Parathyroid adenoma (tissue), 2 donors: ENCODE measurements around the gene DBNL.

ENCODE experiments used
- H2AFZ ChIP-seq: fragments of 300-600 bp; sonication (generic); one replicate; pipeline ENCODE4 v1.7.0; 2017; ENCODE audit warnings: antibody characterized with exemption, mild to moderate bottlenecking
- H3K27ac ChIP-seq: fragments of 300-600 bp; sonication (generic); one replicate; pipeline ENCODE4 v1.7.0; 2017
- H3K27me3 ChIP-seq: fragments of 300-600 bp; sonication (generic); one replicate; pipeline ENCODE4 v1.7.0; 2017; ENCODE audit warnings: low read length; ENCODE audit not compliant: control insufficient read depth, insufficient read depth
- H3K36me3 ChIP-seq: fragments of 300-600 bp; sonication (generic); one replicate; pipeline ENCODE4 v1.7.0; 2017; ENCODE audit warnings: low read length; ENCODE audit not compliant: control insufficient read depth, insufficient read depth
- H3K4me1 ChIP-seq: fragments of 300-600 bp; sonication (generic); one replicate; pipeline ENCODE4 v1.7.0; 2017; ENCODE audit warnings: control low read depth
- H3K4me2 ChIP-seq: fragments of 300-600 bp; sonication (generic); one replicate; pipeline ENCODE4 v1.7.0; 2017; ENCODE audit warnings: low read length
- H3K4me3 ChIP-seq: fragments of 300-600 bp; sonication (generic); one replicate; pipeline ENCODE4 v1.7.0; 2017; ENCODE audit warnings: low read depth, low read length
- H3K79me2 ChIP-seq: fragments of 300-600 bp; sonication (generic); one replicate; pipeline ENCODE4 v1.7.0; 2017; ENCODE audit warnings: control low read depth
- H3K9ac ChIP-seq: fragments of 300-600 bp; sonication (generic); one replicate; pipeline ENCODE4 v1.7.0; 2017; ENCODE audit warnings: mild to moderate bottlenecking
- H3K9me3 ChIP-seq: fragments of 300-600 bp; sonication (generic); one replicate; pipeline ENCODE4 v1.7.0; 2017; ENCODE audit warnings: low read length; ENCODE audit not compliant: control insufficient read depth
- TF ChIP-seq, protein P1 (sequence below): fragments of 300-600 bp; sonication (generic); IDR thresholded peaks from one replicate; pipeline ENCODE4 v1.7.0; 2017; ENCODE audit warnings: antibody characterized with exemption, mild to moderate bottlenecking
- donor health status: primary hyperparathyroidism.

Gene DBNL

DNA sequence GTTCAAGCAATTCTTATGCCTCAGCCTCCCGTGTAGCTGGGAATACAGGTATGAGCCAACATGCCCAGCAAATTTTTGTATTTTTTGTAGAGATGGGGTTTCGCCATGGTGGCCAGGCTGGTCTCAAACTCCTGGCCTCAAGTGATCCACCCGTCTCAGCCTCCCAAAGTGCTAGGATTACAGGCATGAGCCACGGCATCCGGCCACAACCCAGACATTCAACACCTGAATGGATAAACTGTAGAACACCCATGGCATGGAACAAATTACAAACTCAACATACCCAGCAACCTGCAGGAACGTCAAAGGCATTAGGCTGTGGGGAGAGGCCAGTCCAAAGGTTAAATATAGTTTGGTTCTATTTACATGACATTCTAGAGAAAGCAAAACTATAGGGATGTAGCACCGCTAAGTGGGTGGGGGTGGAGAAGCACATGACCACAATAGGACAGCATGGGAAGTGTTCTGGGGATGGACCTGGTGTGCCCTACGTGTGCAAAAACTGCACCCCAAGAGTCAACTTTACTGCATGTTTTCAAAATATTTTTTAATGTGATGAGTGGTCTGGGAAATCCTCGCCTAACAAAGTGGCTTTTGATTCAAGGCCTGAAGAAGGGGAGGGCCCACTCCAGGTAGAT is 27.3 kb downstream of the DBNL start:
- Histone ChIP-seq H3K4me2 (no peak overlapping the region), H3K27me3 (no peaks in the 10 kb centered on the region), H3K4me3 (no peak overlapping the region), H3K9me3 (no peaks in the 10 kb centered on the region), H3K36me3 (no peaks in the 10 kb centered on the region), H3K27ac (no peak overlapping the region), H2AFZ (no peak overlapping the region), H3K4me1 (peaks cover 7% of the 10 kb centered on the region), H3K9ac (no peak overlapping the region), H3K79me2 (no peaks in the 10 kb centered on the region)
- TF ChIP-seq, protein P1, sequence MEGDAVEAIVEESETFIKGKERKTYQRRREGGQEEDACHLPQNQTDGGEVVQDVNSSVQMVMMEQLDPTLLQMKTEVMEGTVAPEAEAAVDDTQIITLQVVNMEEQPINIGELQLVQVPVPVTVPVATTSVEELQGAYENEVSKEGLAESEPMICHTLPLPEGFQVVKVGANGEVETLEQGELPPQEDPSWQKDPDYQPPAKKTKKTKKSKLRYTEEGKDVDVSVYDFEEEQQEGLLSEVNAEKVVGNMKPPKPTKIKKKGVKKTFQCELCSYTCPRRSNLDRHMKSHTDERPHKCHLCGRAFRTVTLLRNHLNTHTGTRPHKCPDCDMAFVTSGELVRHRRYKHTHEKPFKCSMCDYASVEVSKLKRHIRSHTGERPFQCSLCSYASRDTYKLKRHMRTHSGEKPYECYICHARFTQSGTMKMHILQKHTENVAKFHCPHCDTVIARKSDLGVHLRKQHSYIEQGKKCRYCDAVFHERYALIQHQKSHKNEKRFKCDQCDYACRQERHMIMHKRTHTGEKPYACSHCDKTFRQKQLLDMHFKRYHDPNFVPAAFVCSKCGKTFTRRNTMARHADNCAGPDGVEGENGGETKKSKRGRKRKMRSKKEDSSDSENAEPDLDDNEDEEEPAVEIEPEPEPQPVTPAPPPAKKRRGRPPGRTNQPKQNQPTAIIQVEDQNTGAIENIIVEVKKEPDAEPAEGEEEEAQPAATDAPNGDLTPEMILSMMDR: no peak

DNA sequence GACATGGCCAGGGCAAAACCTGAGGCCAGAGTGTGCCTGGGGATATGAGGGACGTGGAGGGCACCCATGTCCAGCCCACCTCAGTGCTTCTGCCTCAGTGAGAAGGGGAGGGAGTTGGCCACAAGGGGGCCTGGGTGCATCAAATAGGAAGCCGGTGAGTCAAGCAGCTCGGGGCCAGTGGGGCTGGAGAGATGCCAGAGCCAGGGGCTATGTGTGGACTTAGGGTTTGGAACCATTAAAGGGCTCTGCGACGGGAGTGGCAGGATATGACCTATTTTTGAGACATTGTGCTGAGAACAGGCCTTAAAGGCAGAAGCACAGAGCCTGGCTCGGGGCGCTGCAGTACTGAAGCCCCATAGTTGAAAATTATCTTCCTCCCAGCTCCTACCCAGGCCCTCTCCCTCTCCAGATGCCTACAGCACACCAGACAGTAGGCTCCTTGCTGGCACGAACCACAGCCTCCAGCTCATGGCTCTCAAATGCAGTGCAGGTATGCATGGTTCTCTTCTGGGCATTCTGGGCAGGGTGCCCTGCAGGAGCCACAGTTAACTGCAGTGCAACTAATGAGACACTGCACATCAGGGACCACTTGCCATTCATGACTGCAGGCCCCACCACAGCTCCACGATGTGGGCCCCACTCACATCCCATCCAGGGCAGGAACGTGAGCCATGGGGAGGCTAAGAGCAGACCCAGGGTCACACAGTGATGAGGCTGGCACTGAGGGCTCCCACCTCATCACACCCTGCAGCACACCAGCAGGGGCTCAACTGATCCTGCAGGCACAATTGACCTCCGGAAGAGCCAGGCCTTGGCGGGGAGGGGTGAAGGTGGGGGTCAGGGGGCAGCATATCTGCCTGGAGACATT is 28.1 kb downstream of the DBNL start:
- Histone ChIP-seq H3K4me3 (no peak overlapping the region), H3K9me3 (no peaks in the 10 kb centered on the region), H3K79me2 (no peaks in the 10 kb centered on the region), H3K4me2 (no peak overlapping the region), H3K4me1 (peaks cover 4% of the 10 kb centered on the region), H3K36me3 (no peaks in the 10 kb centered on the region), H3K9ac (no peak overlapping the region), H2AFZ (no peak overlapping the region), H3K27ac (no peak overlapping the region), H3K27me3 (no peaks in the 10 kb centered on the region)
- TF ChIP-seq, protein P1: peak; percentile 49

DNA sequence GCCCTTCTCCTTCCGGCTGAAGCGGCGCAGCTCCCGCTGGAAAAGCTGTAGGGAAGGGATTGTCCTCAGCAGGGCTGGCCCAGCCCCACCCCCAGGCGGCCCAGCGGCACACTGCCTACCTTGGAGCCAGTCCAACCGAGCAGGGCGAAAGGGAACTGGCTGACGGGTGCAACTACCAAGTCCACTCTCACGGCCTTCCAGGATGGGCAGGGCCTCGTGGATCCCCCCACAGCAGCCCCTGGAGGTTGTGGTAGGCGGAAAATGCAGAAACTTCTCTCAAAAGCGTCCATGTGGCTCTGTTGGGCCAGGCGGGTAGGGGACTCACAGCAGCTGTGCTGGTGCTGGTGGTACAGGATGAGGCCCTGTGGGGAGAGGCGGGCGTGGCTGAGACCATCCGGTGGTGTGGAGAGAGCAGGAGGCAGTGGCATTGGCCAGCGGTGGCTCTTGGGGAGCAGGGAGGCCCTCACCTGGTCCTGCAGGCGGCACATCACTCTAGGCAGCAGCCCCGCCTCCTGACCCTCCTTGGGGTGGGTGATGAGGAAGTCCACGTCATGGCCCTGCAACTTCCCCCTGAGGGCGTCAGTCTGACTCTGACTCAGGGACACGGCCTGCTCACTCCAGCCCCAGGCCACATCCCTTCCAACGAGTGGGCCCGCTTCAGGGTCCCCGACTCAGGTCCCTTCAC is 29.3 kb downstream of the DBNL start:
- H3K9me3 ChIP-seq: no peaks in the 10 kb centered on the region
- H3K4me2 ChIP-seq: no peak overlapping the region
- no peaks in the 10 kb centered on the region for H3K4me1 ChIP-seq
- H3K36me3 ChIP-seq: no peaks in the 10 kb centered on the region
- no peaks in the 10 kb centered on the region for H3K79me2 ChIP-seq
- no peak overlapping the region for H3K4me3 ChIP-seq
- no peak overlapping the region for H2AFZ ChIP-seq
- H3K9ac ChIP-seq: no peak overlapping the region
- peak overlapping the region; percentile 32 for H3K27ac ChIP-seq
- H3K27me3 ChIP-seq: no peaks in the 10 kb centered on the region
- TF ChIP-seq, protein P1: no peak

DNA sequence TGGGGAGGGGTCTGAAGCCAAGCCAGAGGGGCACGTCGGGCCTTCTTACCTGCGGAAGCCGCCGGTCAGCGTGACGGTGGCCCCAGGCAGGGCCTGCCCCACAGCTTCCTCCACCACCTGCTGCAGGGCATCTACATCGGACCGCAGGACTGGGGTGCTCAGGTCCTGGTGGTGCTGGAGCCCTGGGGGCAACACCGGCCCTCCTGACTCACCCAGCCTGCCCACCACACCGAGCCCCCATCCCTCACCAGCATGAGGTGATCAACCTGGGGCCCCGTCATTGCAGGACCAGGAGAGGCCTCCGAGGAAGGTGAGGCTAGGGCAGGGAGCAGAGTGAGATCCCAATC is 29.8 kb downstream of the DBNL start:
- H3K4me1 ChIP-seq: no peaks in the 10 kb centered on the region
- H3K4me3 ChIP-seq: no peak overlapping the region
- H3K27ac ChIP-seq: peak overlapping the region; percentile 32
- no peaks in the 10 kb centered on the region for H3K79me2 ChIP-seq
- H3K9ac ChIP-seq: no peak overlapping the region
- no peaks in the 10 kb centered on the region for H3K9me3 ChIP-seq
- no peaks in the 10 kb centered on the region for H3K27me3 ChIP-seq
- H2AFZ ChIP-seq: no peak overlapping the region
- no peaks in the 10 kb centered on the region for H3K36me3 ChIP-seq
- TF ChIP-seq, protein P1: no peak
- no peak overlapping the region for H3K4me2 ChIP-seq
